ENCODE data around the gene STAG3. TPM values are rescaled to one million over a fixed set of nuclear protein-coding genes. Genes with fewer than 3 reads are reported as not detected.

Gene STAG3
- total RNA-seq, 1 experiment from 2014 or later: 3.1 TPM

DNA sequence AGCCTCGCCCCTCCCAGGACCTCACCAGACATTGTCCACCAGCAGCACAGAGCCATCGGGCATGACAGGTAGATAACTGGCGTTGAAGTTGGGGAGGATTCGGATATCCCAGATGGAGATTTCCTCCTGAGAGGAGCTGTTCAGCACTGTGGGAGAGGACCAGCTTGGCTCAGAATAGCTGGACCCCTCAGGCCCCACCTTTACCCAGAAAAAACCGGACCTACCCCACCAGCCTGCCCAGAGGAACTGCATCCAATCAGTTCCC lies 20.7 kb upstream of the STAG3 start:
- Histone ChIP-seq H3K27ac (ENCODE audit: insufficient read length, low read depth, low read length) (no peak overlapping the region), H3K27me3 (ENCODE audit: insufficient read depth, low read length) (no peaks in the 10 kb centered on the region), H2AFZ (ENCODE audit: low read length) (no peak overlapping the region), H3K14ac (ENCODE audit: insufficient read depth, low read length) (no peak overlapping the region), H3K9me3 (ENCODE audit: control insufficient read depth, low read depth, low read length) (no peaks in the 10 kb centered on the region), H3K4me1 (ENCODE audit: insufficient read depth, low read length) (no peaks in the 10 kb centered on the region; the same call in 1 of the 2 replicates), H3K4ac (ENCODE audit: low read depth, low read length) (no peak overlapping the region), H4K5ac (ENCODE audit: insufficient read length, low read depth, low read length) (no peak overlapping the region), H2BK20ac (ENCODE audit: low read depth, low read length, poor library complexity, severe bottlenecking) (no peak overlapping the region), H3K23ac (ENCODE audit: insufficient read length, low read depth, low read length) (no peak overlapping the region), H2BK120ac (ENCODE audit: low read depth, low read length, poor library complexity, severe bottlenecking) (no peak overlapping the region), H4K8ac (replicated peaks; ENCODE audit: insufficient read length, low read depth, low read length) (no peak overlapping the region), H4K91ac (ENCODE audit: insufficient read length, low read depth, low read length) (no peak overlapping the region), H2BK12ac (ENCODE audit: insufficient read length, low read depth, low read length) (no peak overlapping the region), H3K79me2 (ENCODE audit: insufficient read depth, low read length) (no peaks in the 10 kb centered on the region), H3K79me1 (ENCODE audit: insufficient read depth, low read depth, low read length, poor library complexity, severe bottlenecking) (peaks cover 2% of the 10 kb centered on the region), H3K4me2 (ENCODE audit: insufficient read depth, insufficient read length, low read length) (peak overlapping the region; percentile 92), H2BK5ac (ENCODE audit: insufficient read length, low read length) (no peak overlapping the region), H2AK5ac (ENCODE audit: insufficient read length, low read length) (no peak overlapping the region), H2BK15ac (ENCODE audit: low read depth, low read length) (no peak overlapping the region), H4K20me1 (ENCODE audit: control insufficient read depth, insufficient read depth, insufficient read length) (no peaks in the 10 kb centered on the region), H3K23me2 (ENCODE audit: insufficient read length, low read depth, low read length, poor library complexity, severe bottlenecking) (peaks cover 10% of the 10 kb centered on the region), H3K56ac (ENCODE audit: insufficient read length, low read depth, low read length) (no peak overlapping the region), H3K18ac (ENCODE audit: insufficient read length, low read depth, low read length) (no peak overlapping the region), H3K9ac (ENCODE audit: extremely low read depth, insufficient read length, low read length) (no peak overlapping the region), H3T11ph (ENCODE audit: low read length) (no peak overlapping the region)
- Mint-ChIP-seq H3K4me1 (peaks cover 17 to 28% of the 10 kb centered on the region in 2 experiments), H3K27ac (peak overlapping the region in 1 of 3 experiments; percentile 92; a peak in 1 of 7 replicates), H3K9me3 (no peaks in the 10 kb centered on the region), H3K27me3 (ENCODE audit: low read depth) (no peaks in the 10 kb centered on the region; the same call in 1 of the 2 replicates), H3K4me3 (peak overlapping the region; percentile 75 to 82), H3K36me3 (ENCODE audit: insufficient read depth in 1 of 3, low read depth in 3 of 3) (peaks cover 21 to 51% (median 48%) of the 10 kb centered on the region in 3 experiments; a peak in 6 of 7 replicates)
- WGBS (ENCODE audit: extremely low coverage, insufficient read length, low lambda C conversion rate): no CpG with 5 or more reads among the region's 5 CpGs
- no peak for DNase-seq
- TF ChIP-seq, protein P1, sequence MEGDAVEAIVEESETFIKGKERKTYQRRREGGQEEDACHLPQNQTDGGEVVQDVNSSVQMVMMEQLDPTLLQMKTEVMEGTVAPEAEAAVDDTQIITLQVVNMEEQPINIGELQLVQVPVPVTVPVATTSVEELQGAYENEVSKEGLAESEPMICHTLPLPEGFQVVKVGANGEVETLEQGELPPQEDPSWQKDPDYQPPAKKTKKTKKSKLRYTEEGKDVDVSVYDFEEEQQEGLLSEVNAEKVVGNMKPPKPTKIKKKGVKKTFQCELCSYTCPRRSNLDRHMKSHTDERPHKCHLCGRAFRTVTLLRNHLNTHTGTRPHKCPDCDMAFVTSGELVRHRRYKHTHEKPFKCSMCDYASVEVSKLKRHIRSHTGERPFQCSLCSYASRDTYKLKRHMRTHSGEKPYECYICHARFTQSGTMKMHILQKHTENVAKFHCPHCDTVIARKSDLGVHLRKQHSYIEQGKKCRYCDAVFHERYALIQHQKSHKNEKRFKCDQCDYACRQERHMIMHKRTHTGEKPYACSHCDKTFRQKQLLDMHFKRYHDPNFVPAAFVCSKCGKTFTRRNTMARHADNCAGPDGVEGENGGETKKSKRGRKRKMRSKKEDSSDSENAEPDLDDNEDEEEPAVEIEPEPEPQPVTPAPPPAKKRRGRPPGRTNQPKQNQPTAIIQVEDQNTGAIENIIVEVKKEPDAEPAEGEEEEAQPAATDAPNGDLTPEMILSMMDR (conservative IDR thresholded peaks at IDR 0.05): no peak

Measured in H9 (cell line).